Activated CD4-positive, alpha-beta T cell treated with anti-CD3 and anti-CD28 coated beads for 36 hours (primary cell): ENCODE measurements around the gene NUDT6. TPM values are rescaled to one million over a fixed set of nuclear protein-coding genes. Genes with fewer than 3 reads are reported as not detected.

Experiments
- ATAC-seq: fragments of 200-7000 bp; cut with Tn5 transposase; one replicate; pipeline ENCODE4 v1.10.0; 2021; ENCODE audit warnings: mild to moderate bottlenecking, moderate library complexity
- CTCF ChIA-PET: fragments of 350-600 bp; sonication (Branson Sonifier 250); formaldehyde crosslinking; loops from one replicate; lab custom pipeline; 2021; ENCODE audit warnings: antibody characterized with exemption; lab: Charles Lee
- POLR2A ChIA-PET: fragments of 350-600 bp; sonication (Branson Sonifier 250); formaldehyde crosslinking; loops from one replicate; lab custom pipeline; 2021; ENCODE audit warnings: antibody characterized with exemption, inconsistent platforms; lab: Charles Lee
- DNase-seq: peaks from one replicate; pipeline ENCODE4 v3.0.0-alpha.2; 2020
- H3K27ac Mint-ChIP-seq: one replicate; pipeline ENCODE4 v1.8.0; 2021; ENCODE audit warnings: mixed read lengths
- H3K27me3 Mint-ChIP-seq: one replicate; pipeline ENCODE4 v1.8.0; 2021; ENCODE audit warnings: mixed read lengths
- H3K36me3 Mint-ChIP-seq: one replicate; pipeline ENCODE4 v1.8.0; 2021; ENCODE audit warnings: low read depth, mixed read lengths
- H3K4me1 Mint-ChIP-seq: one replicate; pipeline ENCODE4 v1.8.0; 2021; ENCODE audit warnings: mixed read lengths
- H3K4me3 Mint-ChIP-seq: one replicate; pipeline ENCODE4 v1.8.0; 2021; ENCODE audit warnings: mild to moderate bottlenecking, moderate library complexity, mixed read lengths
- H3K9me3 Mint-ChIP-seq: one replicate; pipeline ENCODE4 v1.8.0; 2021; ENCODE audit warnings: low read depth, mixed read lengths
- intact Hi-C, 2 experiments: fragments of 100-400 bp; cut with DNase I in 1 of 2; cut with micrococcal nuclease in 1 of 2; formaldehyde crosslinking; loops; one replicate each; pipeline versions ENCODE4 v1.14.2 to v1.15.1; 2022 to 2024; cut with DNase I, micrococcal nuclease
- total RNA-seq, 2 experiments: library from RNA; stranded (reverse); gene quantifications; one replicate each; pipeline ENCODE4 v1.2.3, GENCODE V29; 2021

NUDT6 gene
- total RNA-seq, 2 experiments from 2014 or later = 8.8 to 9.2 TPM

DNA sequence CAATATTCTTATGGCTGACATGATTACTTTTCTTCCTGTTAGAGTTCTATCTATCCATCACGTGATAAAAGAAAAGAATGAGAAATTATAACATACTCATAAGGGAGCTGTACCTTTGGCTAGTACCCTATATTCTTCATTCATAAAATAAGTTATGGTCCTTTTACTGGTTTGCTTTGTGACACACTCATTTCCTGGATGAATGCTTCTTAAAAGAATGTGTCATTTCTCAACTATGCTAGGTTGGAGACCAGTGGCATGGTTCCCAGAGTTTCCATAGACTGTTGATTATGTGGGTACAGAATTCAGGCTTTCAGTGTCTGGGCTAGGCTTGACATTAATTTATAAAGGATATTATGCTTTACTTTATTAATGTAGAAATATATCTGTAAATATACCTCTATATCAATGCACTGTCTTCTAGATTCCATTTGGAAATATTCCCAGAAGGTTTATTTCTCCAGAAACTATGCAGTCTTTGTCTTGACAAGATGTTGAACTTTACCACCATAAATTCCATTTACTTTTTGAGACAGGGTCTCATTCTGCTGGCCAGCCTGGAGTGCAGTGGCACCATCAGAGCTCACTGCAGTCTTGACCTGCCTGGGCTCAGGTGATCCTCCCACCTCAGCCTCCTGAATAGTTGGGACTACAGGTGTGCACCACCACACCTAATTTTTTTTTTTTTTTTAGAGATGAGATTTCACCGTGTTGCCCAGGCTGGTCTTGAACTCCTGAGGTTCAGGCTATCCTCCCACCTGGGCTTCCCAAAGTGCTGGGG, 23.8 kb downstream of the NUDT6 start:
- H3K4me1 Mint-ChIP-seq = no peaks in the 10 kb centered on the region
- intact Hi-C loops = no loop called here
- H3K27ac Mint-ChIP-seq = no peak overlapping the region
- no peak overlapping the region for H3K4me3 Mint-ChIP-seq
- peak; percentile 26 for ATAC-seq
- ChIA-PET CTCF (no interaction called here), POLR2A (no interaction called here)
- H3K27me3 Mint-ChIP-seq = no peaks in the 10 kb centered on the region
- DNase-seq = no peak
- H3K9me3 Mint-ChIP-seq = no peaks in the 10 kb centered on the region
- no peaks in the 10 kb centered on the region for H3K36me3 Mint-ChIP-seq

DNA sequence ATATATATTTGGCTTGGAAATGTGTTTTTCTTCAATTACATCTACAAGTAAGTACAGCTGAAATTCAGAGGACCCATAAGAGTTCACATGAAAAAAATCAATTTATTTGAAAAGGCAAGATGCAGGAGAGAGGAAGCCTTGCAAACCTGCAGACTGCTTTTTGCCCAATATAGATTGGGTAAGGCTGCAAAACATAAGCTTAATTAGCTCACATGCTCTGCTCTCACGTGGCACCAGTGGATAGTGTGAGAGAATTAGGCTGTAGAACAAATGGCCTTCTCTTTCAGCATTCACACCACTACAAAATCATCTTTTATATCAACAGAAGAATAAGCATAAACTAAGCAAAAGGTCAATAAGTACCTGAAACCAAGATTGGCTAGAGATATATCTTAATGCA, 26.1 kb downstream of the NUDT6 start:
- CTCF ChIA-PET = interaction anchor here (0.6 to 1.4 kb wide), 5 partner anchors 11 to 167 kb away, joined by 3 to 5 read pairs (median 4); no protein-coding TSS in a partner anchor
- Mint-ChIP-seq H3K27ac (no peak overlapping the region), H3K9me3 (no peaks in the 10 kb centered on the region)

DNA sequence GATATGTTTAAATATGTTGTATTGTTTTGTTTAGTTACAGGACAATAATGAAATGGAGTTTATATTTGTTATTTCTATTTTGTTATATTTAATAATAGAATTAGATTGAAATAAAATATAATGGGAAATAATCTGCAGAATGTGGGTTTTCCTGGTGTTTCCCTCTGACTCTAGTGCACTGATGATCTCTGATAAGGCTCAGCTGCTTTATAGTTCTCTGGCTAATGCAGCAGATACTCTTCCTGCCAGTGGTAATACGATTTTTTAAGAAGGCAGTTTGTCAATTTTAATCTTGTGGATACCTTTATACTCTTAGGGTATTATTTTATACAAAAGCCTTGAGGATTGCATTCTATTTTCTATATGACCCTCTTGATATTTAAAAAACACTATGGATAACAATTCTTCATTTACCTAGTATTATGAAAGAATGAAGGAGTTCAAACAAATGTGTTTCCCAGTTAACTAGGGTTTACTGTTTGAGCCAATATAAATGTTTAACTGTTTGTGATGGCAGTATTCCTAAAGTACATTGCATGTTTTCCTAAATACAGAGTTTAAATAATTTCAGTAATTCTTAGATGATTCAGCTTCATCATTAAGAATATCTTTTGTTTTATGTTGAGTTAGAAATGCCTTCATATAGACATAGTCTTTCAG, 26.9 kb downstream of the NUDT6 start:
- no peak for ATAC-seq
- H3K4me3 Mint-ChIP-seq = no peak overlapping the region
- ChIA-PET CTCF (interaction anchor here (0.6 to 1.4 kb wide), 4 partner anchors 10 to 201 kb away, joined by 3 to 5 read pairs (median 4); no protein-coding TSS in a partner anchor), POLR2A (interaction anchor here (0.5 kb wide), 1 partner anchor 19 kb away, joined by 6 read pairs; no protein-coding TSS in a partner anchor)
- no peaks in the 10 kb centered on the region for H3K36me3 Mint-ChIP-seq
- H3K27me3 Mint-ChIP-seq = no peaks in the 10 kb centered on the region
- no peak for DNase-seq
- H3K27ac Mint-ChIP-seq = no peak overlapping the region
- H3K9me3 Mint-ChIP-seq = no peaks in the 10 kb centered on the region
- intact Hi-C loops = no loop called here
- no peaks in the 10 kb centered on the region for H3K4me1 Mint-ChIP-seq

More for the DNA sequence above, 26.1 kb downstream of the NUDT6 start:
- DNase-seq (no peak), ATAC-seq (no peak)
- no peaks in the 10 kb centered on the region for H3K36me3 Mint-ChIP-seq
- intact Hi-C loops = no loop called here
- no peaks in the 10 kb centered on the region for H3K27me3 Mint-ChIP-seq
- no peak overlapping the region for H3K4me3 Mint-ChIP-seq
- H3K4me1 Mint-ChIP-seq = no peaks in the 10 kb centered on the region
- POLR2A ChIA-PET = interaction anchor here (0.5 kb wide), 1 partner anchor 20 kb away, joined by 6 read pairs; no protein-coding TSS in a partner anchor

DNA sequence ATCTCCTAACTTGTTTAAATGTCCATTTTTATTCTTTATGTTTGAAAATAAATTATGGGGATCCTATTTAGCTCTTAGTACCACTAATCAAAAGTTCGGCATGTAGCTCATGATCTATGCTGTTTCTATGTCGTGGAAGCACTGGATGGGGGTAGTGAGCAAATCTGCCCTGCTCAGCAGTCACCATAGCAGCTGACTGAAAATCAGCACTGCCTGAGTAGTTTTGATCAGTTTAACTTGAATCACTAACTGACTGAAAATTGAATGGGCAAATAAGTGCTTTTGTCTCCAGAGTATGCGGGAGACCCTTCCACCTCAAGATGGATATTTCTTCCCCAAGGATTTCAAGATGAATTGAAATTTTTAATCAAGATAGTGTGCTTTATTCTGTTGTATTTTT, 27.6 kb downstream of the NUDT6 start:
- ChIA-PET CTCF (no interaction called here), POLR2A (no interaction called here)
- no peak overlapping the region for H3K27ac Mint-ChIP-seq
- no peak for ATAC-seq
- no peaks in the 10 kb centered on the region for H3K36me3 Mint-ChIP-seq
- no peak overlapping the region for H3K4me3 Mint-ChIP-seq
- intact Hi-C loops = no loop called here
- H3K4me1 Mint-ChIP-seq = no peaks in the 10 kb centered on the region
- H3K9me3 Mint-ChIP-seq = no peaks in the 10 kb centered on the region
- no peak for DNase-seq
- H3K27me3 Mint-ChIP-seq = no peaks in the 10 kb centered on the region

DNA sequence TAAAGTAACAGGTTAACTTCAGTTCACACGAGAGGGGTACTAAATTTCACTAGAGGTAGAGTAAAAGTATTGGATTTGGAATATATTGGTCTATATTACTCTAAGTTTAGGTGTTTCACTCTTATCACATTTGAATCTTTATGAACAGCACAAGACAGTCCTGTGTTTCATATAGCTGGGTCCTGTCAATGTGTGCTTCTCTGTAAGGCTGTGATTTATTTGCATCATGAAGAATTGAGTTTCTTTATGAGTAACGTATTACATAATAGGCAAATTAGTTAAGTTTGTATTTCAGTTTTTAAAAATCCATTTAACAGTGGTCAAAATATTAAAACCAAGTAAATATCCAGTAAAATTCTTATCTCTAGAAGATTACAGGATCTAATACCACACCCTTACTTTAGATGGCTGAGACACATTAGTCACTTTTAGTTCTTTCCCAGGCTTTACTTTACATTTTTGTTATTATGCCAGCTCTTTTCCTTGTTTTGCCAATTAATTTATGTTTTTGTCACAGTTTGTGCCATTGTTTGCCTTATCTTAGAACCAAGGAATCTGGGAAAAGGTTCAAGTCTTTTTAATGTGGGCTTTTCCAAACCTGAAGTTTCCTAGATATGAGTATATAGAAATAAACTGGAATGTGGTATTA, 32.1 kb downstream of the NUDT6 start:
- H3K9me3 Mint-ChIP-seq = no peaks in the 10 kb centered on the region
- H3K27me3 Mint-ChIP-seq = no peaks in the 10 kb centered on the region
- H3K27ac Mint-ChIP-seq = no peak overlapping the region
- no peak for ATAC-seq
- H3K4me3 Mint-ChIP-seq = no peak overlapping the region
- H3K4me1 Mint-ChIP-seq = no peaks in the 10 kb centered on the region
- H3K36me3 Mint-ChIP-seq = no peaks in the 10 kb centered on the region
- intact Hi-C loops = no loop called here
- no peak for DNase-seq
- ChIA-PET POLR2A (no interaction called here), CTCF (no interaction called here)

DNA sequence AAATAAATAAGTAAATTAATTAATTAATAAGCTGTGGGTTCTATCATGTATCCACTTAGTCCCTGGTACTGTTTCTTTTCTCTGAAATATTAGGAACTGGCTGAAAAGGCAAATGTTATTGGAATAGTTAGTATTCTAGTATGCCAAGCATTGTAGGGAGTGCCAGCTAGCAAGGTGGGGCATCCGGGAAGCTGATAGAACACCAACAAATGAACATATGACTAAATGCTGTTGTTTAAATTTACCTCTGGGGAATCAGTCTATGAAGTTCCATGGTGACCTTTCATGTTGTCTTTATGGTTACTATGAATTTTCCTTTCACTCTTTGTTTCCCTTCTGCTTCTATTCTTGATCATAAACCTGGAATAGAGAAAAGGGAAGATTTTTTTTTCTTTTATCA, 32.7 kb downstream of the NUDT6 start:
- ATAC-seq (no peak), DNase-seq (no peak)
- H3K4me1 Mint-ChIP-seq = no peaks in the 10 kb centered on the region
- H3K4me3 Mint-ChIP-seq = no peak overlapping the region
- no peaks in the 10 kb centered on the region for H3K36me3 Mint-ChIP-seq
- intact Hi-C loops = no loop called here
- no peaks in the 10 kb centered on the region for H3K27me3 Mint-ChIP-seq
- ChIA-PET POLR2A (no interaction called here), CTCF (no interaction called here)
- no peaks in the 10 kb centered on the region for H3K9me3 Mint-ChIP-seq
- no peak overlapping the region for H3K27ac Mint-ChIP-seq

DNA sequence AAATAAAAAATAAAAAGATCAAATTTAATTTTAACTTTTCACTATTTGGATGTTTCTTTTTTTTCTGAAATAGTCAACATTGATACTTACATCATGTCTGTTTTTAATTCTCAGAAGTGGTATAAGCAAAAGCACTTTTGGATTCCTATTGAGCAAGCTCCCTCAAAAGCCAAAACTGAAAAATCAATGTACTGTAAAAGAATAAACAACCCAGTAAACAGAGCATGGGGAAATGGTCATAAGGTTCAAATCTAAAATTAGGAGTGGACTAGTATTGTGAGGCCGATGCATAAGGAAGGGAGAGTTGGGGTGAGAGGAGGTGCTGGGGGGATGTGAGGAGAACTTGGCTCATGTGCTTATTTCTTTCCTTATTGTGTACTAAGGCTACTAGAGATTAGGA, 37.9 kb downstream of the NUDT6 start:
- peaks cover under 1% of the 10 kb centered on the region for H3K9me3 Mint-ChIP-seq
- H3K4me3 Mint-ChIP-seq = no peak overlapping the region
- H3K27ac Mint-ChIP-seq = no peak overlapping the region
- ATAC-seq (no peak), DNase-seq (no peak)
- no peaks in the 10 kb centered on the region for H3K36me3 Mint-ChIP-seq
- ChIA-PET CTCF (interaction anchor here (0.6 kb wide), 1 partner anchor 644 kb away, joined by 3 read pairs; no protein-coding TSS in a partner anchor), POLR2A (no interaction called here)
- intact Hi-C loops = no loop called here
- H3K27me3 Mint-ChIP-seq = peaks cover 2% of the 10 kb centered on the region
- no peaks in the 10 kb centered on the region for H3K4me1 Mint-ChIP-seq

DNA sequence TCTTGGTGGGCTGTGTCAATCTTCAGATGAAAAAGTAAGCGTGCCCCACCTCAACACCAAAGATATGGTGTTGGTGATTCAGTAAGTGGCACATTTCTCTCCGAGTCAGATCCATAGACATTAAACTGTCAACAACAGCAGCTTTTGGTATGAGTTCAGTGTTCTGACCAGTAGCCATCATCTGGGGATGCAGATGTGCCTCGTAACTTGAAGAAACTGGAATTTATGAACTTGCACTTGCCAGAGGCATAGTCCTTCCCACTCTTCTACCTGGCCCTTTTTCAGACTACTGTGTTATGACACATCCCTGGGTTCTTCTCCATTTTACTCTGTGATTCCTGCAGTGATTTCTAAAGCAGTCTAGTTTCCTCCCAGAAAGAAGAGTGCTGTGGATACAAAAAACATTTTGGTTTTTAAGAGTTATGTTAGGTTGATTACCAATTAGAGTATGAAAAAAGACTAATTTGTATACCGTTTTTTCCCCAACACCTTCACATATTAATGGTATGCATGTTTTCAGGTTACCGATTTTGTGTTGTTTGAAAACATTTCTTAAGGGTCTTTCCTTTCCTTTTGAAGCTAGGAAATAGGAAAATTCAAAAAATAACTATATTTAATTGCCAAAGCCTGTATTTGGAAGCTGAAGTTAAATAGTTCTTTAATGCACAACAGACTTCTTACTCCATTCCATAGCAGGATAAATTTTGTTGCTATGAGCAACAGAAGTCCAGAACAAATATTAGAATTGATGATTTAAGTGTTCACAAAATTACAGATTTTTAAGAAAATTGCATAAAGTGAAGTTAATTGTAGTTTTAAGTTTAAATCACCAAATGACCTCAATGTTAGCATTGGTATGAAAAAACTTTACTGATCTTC, 39.3 kb downstream of the NUDT6 start:
- DNase-seq (no peak), ATAC-seq (no peak)
- ChIA-PET POLR2A (no interaction called here), CTCF (no interaction called here)
- H3K4me1 Mint-ChIP-seq = no peaks in the 10 kb centered on the region
- H3K4me3 Mint-ChIP-seq = no peak overlapping the region
- H3K9me3 Mint-ChIP-seq = peaks cover 2% of the 10 kb centered on the region
- intact Hi-C loops = no loop called here
- H3K27ac Mint-ChIP-seq = no peak overlapping the region
- peaks cover 4% of the 10 kb centered on the region for H3K27me3 Mint-ChIP-seq
- H3K36me3 Mint-ChIP-seq = no peaks in the 10 kb centered on the region

DNA sequence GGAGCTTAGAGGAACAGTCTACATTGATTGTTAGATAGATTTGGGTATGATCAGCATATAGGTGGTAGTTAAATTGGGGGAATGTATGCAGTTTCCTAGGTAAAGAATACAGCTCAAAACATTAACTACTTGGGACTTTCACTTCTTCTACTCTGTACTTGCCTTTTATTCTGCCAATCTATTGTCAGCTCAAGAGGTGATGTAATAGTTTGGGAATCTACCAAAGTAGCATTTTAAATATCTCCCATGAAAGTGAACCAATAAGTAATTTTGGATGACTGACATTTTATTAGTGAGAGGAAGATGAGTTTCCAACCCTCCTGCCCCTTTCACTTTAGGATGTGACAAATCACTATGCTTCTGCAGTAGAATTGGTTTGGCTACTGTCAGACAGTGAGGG, 43.4 kb downstream of the NUDT6 start:
- Mint-ChIP-seq H3K4me1 (no peaks in the 10 kb centered on the region), H3K27ac (no peak overlapping the region), H3K4me3 (no peak overlapping the region), H3K9me3 (peaks cover 2% of the 10 kb centered on the region), H3K36me3 (no peaks in the 10 kb centered on the region), H3K27me3 (peaks cover 8% of the 10 kb centered on the region)
- CTCF ChIA-PET = interaction anchor here (1.2 kb wide), 1 partner anchor 18 kb away, joined by 3 read pairs; no protein-coding TSS in a partner anchor
- POLR2A ChIA-PET = no interaction called here
- DNase-seq (no peak), ATAC-seq (no peak)
- intact Hi-C loops = no loop called here

DNA sequence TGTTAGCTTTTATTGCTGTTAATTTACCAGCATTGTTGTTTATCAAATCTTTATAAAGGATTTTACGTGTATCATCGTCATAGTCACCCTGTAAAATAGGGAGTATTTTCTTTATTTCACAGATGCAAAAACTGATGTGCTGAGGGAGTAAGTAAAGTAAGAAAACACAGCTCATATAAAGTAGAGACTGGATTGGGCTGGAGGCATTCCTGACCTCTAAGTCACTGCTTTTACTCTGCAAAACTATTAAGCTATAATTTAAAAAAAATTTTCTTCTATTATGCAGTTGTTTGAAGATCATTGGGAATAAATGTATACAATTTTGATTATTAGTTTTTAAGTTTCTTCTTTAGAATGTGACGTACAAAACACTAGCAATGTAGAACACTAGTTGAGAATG, 45.9 kb downstream of the NUDT6 start:
- no peak overlapping the region for H3K4me3 Mint-ChIP-seq
- ATAC-seq (no peak), DNase-seq (no peak)
- intact Hi-C loops = no loop called here
- ChIA-PET CTCF (interaction anchor here (0.6 to 1.3 kb wide), 5 partner anchors 13 to 126 kb away, joined by 3 to 4 read pairs (median 3); no protein-coding TSS in a partner anchor), POLR2A (interaction anchor here (0.7 kb wide), 1 partner anchor 20 kb away, joined by 6 read pairs; no protein-coding TSS in a partner anchor)
- no peaks in the 10 kb centered on the region for H3K4me1 Mint-ChIP-seq
- no peaks in the 10 kb centered on the region for H3K36me3 Mint-ChIP-seq
- peaks cover 2% of the 10 kb centered on the region for H3K9me3 Mint-ChIP-seq
- no peak overlapping the region for H3K27ac Mint-ChIP-seq
- peaks cover 25% of the 10 kb centered on the region for H3K27me3 Mint-ChIP-seq

DNA sequence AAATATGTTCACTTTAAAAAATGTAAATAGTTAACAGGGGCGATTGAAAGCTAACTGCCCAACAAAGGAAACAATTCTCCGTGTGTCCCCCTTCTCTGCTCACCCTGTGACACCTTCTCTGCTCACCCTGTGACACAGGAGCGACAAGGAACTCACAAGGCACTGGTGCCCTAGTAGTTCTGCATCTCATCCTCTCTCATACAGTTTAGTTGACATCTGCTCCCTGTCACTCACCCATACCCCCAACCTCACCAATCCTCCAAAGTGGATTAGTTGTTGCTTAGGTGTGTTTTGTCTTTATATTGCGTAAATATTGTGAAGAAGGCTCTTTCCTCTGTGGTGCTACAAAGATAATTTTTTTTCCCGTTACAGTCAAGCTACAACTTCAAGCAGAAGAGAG, 46.4 kb downstream of the NUDT6 start:
- H3K9me3 Mint-ChIP-seq = peaks cover 2% of the 10 kb centered on the region
- no peak overlapping the region for H3K27ac Mint-ChIP-seq
- intact Hi-C loops = no loop called here
- no peaks in the 10 kb centered on the region for H3K4me1 Mint-ChIP-seq
- H3K4me3 Mint-ChIP-seq = no peak overlapping the region
- H3K36me3 Mint-ChIP-seq = no peaks in the 10 kb centered on the region
- POLR2A ChIA-PET = no interaction called here
- peaks cover 27% of the 10 kb centered on the region for H3K27me3 Mint-ChIP-seq
- ATAC-seq (no peak), DNase-seq (no peak)
- CTCF ChIA-PET = interaction anchor here (0.9 to 1.3 kb wide), 4 partner anchors 12 to 125 kb away, joined by 3 to 4 read pairs (median 4); no protein-coding TSS in a partner anchor
